Measurements from ENCODE around the gene WWOX. TPM values are rescaled to one million over a fixed set of nuclear protein-coding genes. Genes with fewer than 3 reads are reported as not detected.

Gene WWOX
- total RNA-seq, 1 donor from 2014 or later, result 18.6 TPM

- H3K27ac Mint-ChIP-seq (ENCODE audit: unreplicated experiment), result no peak overlapping the region
- DNase-seq (ENCODE audit: low spot score), result no peak
- no peaks in the 10 kb centered on the region for H3K36me3 Mint-ChIP-seq (ENCODE audit: low read depth, unreplicated experiment)
- TF ChIP-seq, protein P1, sequence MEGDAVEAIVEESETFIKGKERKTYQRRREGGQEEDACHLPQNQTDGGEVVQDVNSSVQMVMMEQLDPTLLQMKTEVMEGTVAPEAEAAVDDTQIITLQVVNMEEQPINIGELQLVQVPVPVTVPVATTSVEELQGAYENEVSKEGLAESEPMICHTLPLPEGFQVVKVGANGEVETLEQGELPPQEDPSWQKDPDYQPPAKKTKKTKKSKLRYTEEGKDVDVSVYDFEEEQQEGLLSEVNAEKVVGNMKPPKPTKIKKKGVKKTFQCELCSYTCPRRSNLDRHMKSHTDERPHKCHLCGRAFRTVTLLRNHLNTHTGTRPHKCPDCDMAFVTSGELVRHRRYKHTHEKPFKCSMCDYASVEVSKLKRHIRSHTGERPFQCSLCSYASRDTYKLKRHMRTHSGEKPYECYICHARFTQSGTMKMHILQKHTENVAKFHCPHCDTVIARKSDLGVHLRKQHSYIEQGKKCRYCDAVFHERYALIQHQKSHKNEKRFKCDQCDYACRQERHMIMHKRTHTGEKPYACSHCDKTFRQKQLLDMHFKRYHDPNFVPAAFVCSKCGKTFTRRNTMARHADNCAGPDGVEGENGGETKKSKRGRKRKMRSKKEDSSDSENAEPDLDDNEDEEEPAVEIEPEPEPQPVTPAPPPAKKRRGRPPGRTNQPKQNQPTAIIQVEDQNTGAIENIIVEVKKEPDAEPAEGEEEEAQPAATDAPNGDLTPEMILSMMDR (IDR thresholded peaks at IDR 0.05; ENCODE audit: unreplicated experiment), result no peak
- H3K4me3 Mint-ChIP-seq (ENCODE audit: unreplicated experiment), result no peak overlapping the region
- H3K4me1 Mint-ChIP-seq (ENCODE audit: unreplicated experiment), result peaks cover 8% of the 10 kb centered on the region
- H3K9me3 Mint-ChIP-seq (ENCODE audit: unreplicated experiment), result no peaks in the 10 kb centered on the region
- no peaks in the 10 kb centered on the region for H3K27me3 Mint-ChIP-seq (ENCODE audit: unreplicated experiment)
Observed at GRCh38 chr16:78675951-78676792, 576.7 kb downstream of the WWOX start.

DNA sequence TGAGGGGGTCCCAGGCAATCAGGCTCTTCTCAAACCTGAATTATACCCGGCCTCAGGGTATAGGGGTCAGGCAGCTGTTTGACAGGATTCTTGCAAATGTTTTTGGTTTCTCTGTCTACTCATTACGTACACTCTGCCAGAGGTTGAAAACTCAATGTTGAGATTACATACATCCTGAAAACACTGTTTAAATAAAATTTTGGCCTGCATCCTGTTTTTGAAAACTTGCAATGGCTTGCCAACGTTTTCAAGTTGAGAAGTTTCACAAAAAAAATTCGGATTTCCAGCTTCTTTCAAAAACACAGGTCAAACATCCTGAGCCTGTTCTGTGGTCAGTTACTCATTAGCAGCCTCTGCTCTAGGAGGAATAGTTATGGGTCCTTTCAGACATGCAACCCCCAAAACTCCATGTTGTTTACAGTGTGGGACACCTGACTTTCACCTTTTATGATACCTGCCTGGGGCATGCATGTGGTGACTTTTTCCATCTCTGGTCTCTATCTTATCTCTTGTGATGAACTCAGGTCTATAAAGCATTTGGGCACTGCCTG is 577.8 kb downstream of the WWOX start:
- Mint-ChIP-seq H3K27ac (ENCODE audit: unreplicated experiment) (no peak overlapping the region), H3K36me3 (ENCODE audit: low read depth, unreplicated experiment) (no peaks in the 10 kb centered on the region)
- DNase-seq (ENCODE audit: low spot score), result no peak

GRCh38 chr16:78679546-78679945 is 580.1 kb downstream of the WWOX start:
- TF ChIP-seq, protein P1 (IDR thresholded peaks at IDR 0.05; ENCODE audit: unreplicated experiment), result no peak
- Mint-ChIP-seq H3K27ac (ENCODE audit: unreplicated experiment) (no peak overlapping the region), H3K27me3 (ENCODE audit: unreplicated experiment) (no peaks in the 10 kb centered on the region), H3K4me1 (ENCODE audit: unreplicated experiment) (peaks cover 8% of the 10 kb centered on the region), H3K36me3 (ENCODE audit: low read depth, unreplicated experiment) (no peaks in the 10 kb centered on the region), H3K9me3 (ENCODE audit: unreplicated experiment) (no peaks in the 10 kb centered on the region), H3K4me3 (ENCODE audit: unreplicated experiment) (no peak overlapping the region)
- no peak for DNase-seq (ENCODE audit: low spot score)

More for the DNA sequence above, 577.8 kb downstream of the WWOX start:
- TF ChIP-seq, protein P1 (IDR thresholded peaks at IDR 0.05; ENCODE audit: unreplicated experiment), result no peak
- Mint-ChIP-seq H3K4me1 (ENCODE audit: unreplicated experiment) (peaks cover 8% of the 10 kb centered on the region), H3K4me3 (ENCODE audit: unreplicated experiment) (no peak overlapping the region), H3K9me3 (ENCODE audit: unreplicated experiment) (no peaks in the 10 kb centered on the region), H3K27me3 (ENCODE audit: unreplicated experiment) (no peaks in the 10 kb centered on the region)

DNA sequence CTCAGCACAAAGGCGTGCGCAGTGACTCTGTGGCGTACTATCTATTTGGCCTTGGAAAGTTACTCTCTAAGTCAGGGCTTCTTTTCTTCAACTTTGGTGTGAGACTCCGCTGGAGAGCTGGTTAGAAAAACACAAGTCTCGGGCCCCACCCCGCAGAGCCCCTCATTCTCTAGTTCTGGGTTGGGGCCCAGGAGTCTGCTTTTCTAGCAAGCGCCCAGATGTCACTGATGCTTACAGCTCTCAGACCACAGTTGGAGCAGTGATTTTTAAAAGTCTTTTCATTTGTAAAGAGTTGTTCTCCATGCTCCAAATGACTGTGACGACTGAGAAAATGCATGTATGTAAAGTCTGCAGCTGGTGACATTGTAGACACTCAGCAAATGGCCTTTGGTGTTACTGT is 582.3 kb downstream of the WWOX start:
- DNase-seq (ENCODE audit: low spot score), result no peak
- no peaks in the 10 kb centered on the region for H3K27me3 Mint-ChIP-seq (ENCODE audit: unreplicated experiment)
- no peak overlapping the region for H3K4me3 Mint-ChIP-seq (ENCODE audit: unreplicated experiment)
- TF ChIP-seq, protein P1 (IDR thresholded peaks at IDR 0.05; ENCODE audit: unreplicated experiment), result no peak
- H3K9me3 Mint-ChIP-seq (ENCODE audit: unreplicated experiment), result no peaks in the 10 kb centered on the region
- H3K36me3 Mint-ChIP-seq (ENCODE audit: low read depth, unreplicated experiment), result no peaks in the 10 kb centered on the region
- H3K27ac Mint-ChIP-seq (ENCODE audit: unreplicated experiment), result no peak overlapping the region
- H3K4me1 Mint-ChIP-seq (ENCODE audit: unreplicated experiment), result peaks cover 8% of the 10 kb centered on the region

GRCh38 chr16:78684030-78684611 is 584.7 kb downstream of the WWOX start:
- TF ChIP-seq, protein P1 (IDR thresholded peaks at IDR 0.05; ENCODE audit: unreplicated experiment), result no peak
- Mint-ChIP-seq H3K27ac (ENCODE audit: unreplicated experiment) (no peak overlapping the region), H3K27me3 (ENCODE audit: unreplicated experiment) (no peaks in the 10 kb centered on the region), H3K4me3 (ENCODE audit: unreplicated experiment) (no peak overlapping the region), H3K4me1 (ENCODE audit: unreplicated experiment) (no peaks in the 10 kb centered on the region), H3K9me3 (ENCODE audit: unreplicated experiment) (no peaks in the 10 kb centered on the region), H3K36me3 (ENCODE audit: low read depth, unreplicated experiment) (no peaks in the 10 kb centered on the region)
- DNase-seq (ENCODE audit: low spot score), result no peak
